ENCODE data around the gene IQGAP1.
A peak's percentile ranks its signal among the peaks of the same experiment; 100 is the strongest.
"Not testable (repeated sequence)": the region's sequence is repeated elsewhere in the genome, so short reads cannot be mapped to it uniquely, and the experiment has no call there.

Gene IQGAP1

DNA sequence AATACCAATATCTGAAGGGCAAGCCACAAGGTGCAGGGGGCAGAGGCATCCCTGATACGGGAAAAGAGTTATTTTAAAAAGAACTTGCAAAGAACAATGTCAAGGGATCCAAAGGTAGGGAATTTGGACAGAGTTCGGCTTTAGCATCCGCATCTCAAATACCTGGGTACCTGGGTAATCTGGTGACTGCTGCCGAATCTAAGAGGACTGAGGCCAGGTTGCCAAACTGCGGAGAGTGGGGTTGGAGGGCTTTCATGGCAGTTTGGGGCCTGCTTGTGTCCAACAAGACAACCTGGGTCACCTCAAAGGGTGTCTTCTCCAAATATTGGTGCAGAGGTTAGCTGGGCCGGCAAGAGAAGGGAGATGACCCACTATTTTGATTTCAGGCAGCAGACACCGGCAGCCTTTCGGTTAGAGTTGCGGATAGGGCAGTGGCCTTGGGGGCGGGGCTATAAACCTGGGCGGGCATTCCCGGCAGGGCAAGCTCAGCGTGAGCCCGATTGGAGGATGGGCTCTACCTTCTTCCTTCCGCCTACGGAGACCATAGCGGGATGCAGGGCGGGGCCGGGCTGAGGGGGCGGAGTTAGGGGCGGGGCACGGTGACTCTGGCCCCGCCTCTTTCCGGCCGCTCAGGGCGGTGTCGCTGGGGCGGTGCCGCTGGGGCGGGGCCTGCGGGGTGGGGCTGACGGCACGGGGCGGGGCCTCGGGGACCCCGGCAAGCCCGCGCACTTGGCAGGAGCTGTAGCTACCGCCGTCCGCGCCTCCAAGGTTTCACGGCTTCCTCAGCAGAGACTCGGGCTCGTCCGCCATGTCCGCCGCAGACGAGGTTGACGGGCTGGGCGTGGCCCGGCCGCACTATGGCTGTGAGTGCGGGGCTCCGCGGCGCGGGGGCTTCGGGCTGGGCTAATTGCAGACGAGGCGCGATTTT is at the start of gene IQGAP1:
TSS of gene IQGAP1 (plus strand) at position 709 of the 928 bp plus-strand sequence. CDS start at position 809, 100 bp downstream.
- DNase-seq, result peak; percentile 98 to 99

GRCh38 chr15:90338532-90338931 is 49.5 kb upstream of the IQGAP1 start:
- DNase-seq, result no peak

DNA sequence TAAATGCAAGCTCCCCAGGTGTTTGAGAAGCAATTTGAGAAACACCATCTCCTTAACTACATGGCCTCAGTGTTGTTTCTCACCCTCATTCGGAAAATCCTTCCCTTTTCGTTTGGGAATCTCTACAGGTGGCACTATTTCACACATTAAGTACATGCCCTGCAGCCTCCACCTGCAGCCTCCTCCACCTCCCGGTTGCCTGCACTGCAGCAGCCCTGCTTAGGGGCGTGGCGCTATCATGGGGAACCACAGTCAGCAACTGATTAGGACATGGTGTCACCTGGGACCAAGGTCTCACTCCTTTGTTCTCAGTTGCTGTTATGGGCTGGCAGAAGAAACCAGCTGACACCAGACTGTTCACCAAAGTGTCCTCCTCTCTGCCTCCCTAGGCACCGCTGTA is 47.7 kb upstream of the IQGAP1 start:
- DNase-seq, result no peak

DNA sequence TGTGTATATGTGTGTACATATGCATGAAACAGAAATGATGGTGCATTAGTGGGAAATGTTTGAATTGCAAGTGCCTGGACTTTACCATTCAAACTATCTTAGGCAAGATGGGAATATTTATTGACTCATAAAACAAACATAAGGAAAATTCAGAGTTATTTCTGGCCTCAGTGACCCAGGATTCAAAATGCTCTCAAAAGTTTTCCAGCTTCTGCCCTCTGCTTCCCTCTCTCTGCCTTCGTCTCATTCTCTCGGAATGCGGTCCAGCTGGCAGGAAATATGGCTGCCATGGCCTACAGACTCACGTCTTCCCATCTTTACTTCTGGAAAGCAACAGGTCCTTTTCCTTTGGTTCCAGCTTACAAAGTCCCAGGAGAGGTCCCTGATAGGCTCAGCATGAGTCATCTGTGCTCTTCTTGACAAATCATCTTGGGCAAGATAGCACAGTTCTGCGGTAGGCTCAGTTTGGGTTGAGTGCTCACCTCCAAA is 44.7 kb upstream of the IQGAP1 start:
- DNase-seq, result no peak

- DNase-seq, result no peak
These were observed 43.4 kb upstream of the IQGAP1 start for GRCh38 chr15:90344662-90345061.

GRCh38 chr15:90345857-90346256 is 42.2 kb upstream of the IQGAP1 start:
- no peak for DNase-seq

- not testable (repeated sequence) for DNase-seq
These were observed 40.5 kb upstream of the IQGAP1 start for GRCh38 chr15:90347431-90348065.

- no peak for DNase-seq
These were observed 39.6 kb upstream of the IQGAP1 start for GRCh38 chr15:90348456-90348855.

DNA sequence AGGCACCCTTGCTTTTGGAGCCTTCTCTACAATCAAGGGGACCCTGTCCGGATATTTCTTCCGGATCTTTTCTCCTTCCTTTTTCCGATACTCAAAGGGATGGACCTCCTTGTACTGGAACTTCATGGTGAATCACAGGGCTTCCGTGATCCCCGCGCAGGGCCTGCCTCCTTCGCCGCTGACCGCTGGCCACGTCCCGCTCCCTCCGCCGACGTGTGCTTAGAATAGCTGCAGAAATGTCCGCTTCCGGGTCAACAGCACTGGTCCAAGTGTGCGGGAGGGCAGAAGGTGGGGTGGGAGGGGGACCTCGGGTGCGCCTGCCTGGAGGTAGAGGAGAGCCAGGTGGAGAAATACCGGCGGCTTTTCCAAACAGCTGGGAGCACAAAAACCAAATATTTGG is 39.0 kb upstream of the IQGAP1 start:
- no peak for DNase-seq

DNA sequence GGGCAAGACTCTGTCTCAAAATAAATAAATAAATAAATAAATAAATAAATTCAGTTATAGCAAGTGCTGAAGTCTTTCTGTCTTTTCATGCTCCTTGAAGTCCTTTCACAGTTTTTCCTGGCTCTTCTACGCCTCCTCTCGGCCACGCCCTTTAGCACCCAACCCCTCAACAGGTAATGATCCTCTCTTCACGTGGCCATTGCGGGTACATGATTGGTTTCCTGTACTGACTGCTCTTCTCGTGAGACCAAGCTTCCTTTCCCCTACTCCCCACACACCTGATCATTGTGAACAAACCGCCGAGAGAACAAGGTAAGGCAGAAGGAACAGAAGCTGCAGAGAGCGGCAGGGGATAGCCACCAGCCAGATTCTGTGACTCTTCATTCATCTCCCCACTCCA is 38.2 kb upstream of the IQGAP1 start:
- no peak for DNase-seq

DNA sequence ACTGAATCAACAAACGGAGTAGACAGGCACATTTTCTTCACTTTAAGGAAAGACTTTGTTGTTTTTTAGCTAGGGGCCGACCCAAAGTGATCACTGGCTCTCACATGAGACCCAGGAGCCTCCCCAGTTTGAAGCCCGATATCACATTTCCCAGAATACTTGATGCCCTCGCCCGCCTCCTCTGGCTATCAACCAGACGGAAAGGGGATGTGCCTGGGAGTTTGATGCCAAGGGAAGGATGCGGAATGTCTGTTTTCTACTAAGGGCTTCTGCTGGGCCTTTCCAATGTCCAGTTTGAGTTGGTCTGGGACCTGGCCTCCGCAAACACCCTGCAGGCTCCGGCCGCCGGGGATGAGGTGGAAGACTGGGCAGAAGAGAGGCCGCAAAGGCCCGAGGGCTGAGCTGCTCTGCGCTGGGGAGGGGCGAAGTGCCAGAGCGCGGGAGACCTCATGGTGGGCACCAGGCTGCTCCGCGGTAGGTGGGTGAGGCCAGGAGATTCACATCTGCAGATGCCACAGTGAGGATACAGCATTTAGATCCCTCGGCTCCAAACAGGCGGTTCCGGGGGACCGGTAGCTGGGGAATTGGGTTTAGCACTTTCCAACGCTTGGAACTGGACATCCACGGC is 36.4 kb upstream of the IQGAP1 start:
- DNase-seq, result no peak

- DNase-seq, result peak; percentile 93 to 95
These were observed 35.7 kb upstream of the IQGAP1 start, which contains the start of gene ZNF774 for GRCh38 chr15:90352107-90352893. ZNF774 (plus strand) TSS chr15:90352284; CDS start chr15:90354661, 2,377 bp downstream.

GRCh38 chr15:90354986-90355385 is 33.1 kb upstream of the IQGAP1 start:
- no peak for DNase-seq

DNA sequence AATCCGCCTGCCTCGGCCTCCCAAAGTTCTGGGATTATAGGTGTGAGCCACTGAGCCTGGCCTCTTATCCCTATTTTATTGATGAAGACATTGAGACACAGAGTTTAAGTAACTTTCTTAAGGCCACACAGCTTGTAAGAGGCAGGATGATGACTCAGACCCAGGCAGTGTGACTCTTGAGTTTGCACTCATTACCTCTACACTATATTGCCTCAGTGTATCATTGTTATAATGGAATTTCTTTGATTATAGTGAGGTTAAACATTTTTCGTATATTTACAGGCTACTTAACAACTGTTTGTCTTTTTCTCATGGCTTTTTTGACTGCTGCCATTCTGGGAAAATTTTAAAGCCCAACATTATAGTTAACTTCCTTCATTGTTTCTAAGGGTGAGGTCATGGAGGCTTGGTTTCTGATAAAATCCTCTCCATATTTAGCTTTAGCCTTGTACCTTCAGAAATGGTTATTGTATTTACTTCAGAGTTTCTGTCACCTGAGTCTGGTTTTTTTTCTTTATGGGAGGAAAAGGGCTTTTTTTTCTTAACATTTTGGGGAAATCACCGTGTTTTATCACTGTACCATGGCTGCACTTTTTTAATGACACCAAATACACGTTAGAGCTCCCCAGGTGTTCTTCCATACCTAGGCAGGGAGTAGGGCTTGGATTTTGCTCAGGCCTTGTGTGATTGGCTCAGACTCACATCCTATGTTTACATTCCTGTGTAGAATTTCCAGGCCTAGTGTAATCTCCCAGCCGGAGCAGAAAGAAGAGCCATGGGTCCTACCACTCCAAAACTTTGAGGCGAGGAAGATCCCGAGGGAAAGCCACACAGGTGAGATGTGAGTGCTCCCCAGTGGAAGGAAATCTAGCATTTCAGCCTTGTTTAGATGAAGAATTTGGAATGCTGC is 29.7 kb upstream of the IQGAP1 start:
- DNase-seq, result no peak

GRCh38 chr15:90360746-90361145 is 27.3 kb upstream of the IQGAP1 start:
- no peak for DNase-seq

GRCh38 chr15:90362936-90363212 is 25.2 kb upstream of the IQGAP1 start:
- DNase-seq, result no peak

DNA sequence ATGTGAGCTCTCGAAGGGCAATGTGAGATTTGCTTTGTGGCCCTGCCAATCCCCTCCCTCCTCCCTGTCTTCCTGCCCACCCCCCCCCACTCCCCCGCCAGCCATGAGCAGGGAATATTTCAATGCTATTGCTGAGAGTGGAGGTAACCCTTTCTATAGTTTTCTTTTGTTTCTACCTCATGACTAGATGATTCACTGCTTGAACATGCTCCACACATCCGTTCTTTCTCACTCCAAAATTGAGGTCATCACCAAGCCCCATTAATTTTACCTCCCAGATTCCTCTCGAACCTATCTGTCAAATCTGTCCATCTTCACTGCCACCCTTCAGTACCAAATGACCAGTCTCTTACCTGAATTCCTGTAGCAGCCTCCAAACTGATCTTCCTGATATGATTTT is 23.8 kb upstream of the IQGAP1 start:
- no peak for DNase-seq

DNA sequence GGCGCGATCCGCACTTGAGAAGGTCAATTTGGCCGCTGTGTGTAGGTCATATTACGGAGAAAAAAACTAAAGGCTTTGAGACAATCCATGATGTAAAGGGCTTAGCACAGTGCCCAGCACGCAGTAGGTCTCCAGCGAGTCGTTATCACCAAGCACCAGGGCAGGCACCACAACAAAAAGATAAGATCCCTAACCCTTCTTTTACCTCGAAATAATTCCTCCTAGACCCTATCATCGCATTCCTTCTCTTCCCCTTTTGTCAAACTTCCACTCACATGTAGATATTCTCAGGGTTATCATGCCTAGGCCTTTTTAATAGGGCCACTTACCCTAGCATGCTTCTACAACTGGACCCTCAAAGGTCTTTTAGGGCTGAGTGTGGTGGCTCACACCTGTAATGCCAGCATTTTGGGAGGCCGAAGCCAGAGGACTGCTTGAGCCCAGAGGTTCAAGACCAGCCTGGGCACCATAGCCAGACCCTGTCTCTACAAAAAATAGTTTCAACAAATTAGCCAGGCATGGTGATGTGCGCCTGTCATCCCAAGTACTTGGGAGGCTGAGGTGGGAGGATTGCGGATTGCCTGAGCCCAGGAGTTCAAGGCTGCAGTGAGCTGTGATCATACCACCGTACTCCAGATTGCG is 22.5 kb upstream of the IQGAP1 start:
- DNase-seq, result no peak

GRCh38 chr15:90367576-90367975 is 20.5 kb upstream of the IQGAP1 start:
- no peak for DNase-seq

GRCh38 chr15:90375071-90375470 is 13.0 kb upstream of the IQGAP1 start:
- no peak for DNase-seq

DNA sequence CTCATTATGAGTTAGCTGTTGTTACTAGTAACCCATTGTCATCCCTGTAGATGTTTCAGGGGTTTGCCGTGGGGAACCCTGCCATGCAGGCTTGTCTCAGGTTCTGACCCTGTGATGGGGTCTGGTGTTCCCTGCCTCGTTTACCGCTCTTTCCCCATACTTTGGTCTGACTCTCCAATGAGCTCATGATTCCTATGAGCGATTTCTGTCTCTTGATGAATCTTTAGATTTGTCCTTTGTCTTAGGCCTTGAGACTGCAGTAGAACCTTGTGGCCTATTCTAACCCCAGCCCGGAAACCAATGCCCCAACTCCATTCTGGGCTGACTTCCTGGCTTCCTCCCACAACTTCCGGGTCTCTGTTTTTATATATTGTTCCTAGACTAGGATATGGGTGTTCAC is 11.3 kb upstream of the IQGAP1 start:
- peak; percentile 60 to 66 for DNase-seq

All from activated T-cell treated with anti-CD3 and anti-CD28 coated beads, Interleukin-2, amount 50 U/mL, for 48 hours (primary cell).